SK-N-SH treated with all-trans-retinoic acid at 6 μM for 48 hours (cell line): ENCODE measurements around the gene CEMIP.
A peak's percentile ranks its signal among the peaks of the same experiment; 100 is the strongest.

ENCODE experiments used
- ARNTL ChIP-seq: fragments of 450-650 bp; formaldehyde crosslinking; IDR thresholded peaks from 2 replicates; pipeline ENCODE4 v1.5.0; 2020; ENCODE audit warnings: low read depth, mild to moderate bottlenecking, moderate library complexity, borderline replicate concordance
- CREB5 ChIP-seq: fragments of 250-450 bp; sonication (Bioruptor Pico); IDR thresholded peaks from 2 replicates; pipeline ENCODE4 v1.5.1; 2020; ENCODE audit warnings: low read depth, mild to moderate bottlenecking, moderate library complexity
- ESRRG ChIP-seq: fragments of 250-450 bp; sonication (Bioruptor Pico); IDR thresholded peaks from 2 replicates; pipeline ENCODE4 v1.6.1; 2021; ENCODE audit warnings: mild to moderate bottlenecking
- GLIS3 ChIP-seq: fragments of 250-450 bp; sonication (Bioruptor Pico); IDR thresholded peaks from 2 replicates; pipeline ENCODE4 v1.5.0; 2020; ENCODE audit warnings: mild to moderate bottlenecking, moderate library complexity
- SNAI2 ChIP-seq: fragments of 250-450 bp; sonication (Bioruptor Pico); IDR thresholded peaks from 2 replicates; pipeline ENCODE4 v1.5.0; 2020; ENCODE audit warnings: mild to moderate bottlenecking, moderate library complexity
- TCF4 ChIP-seq: fragments of 250-450 bp; sonication (Bioruptor Pico); IDR thresholded peaks from 2 replicates; pipeline ENCODE4 v1.8.0; 2021; ENCODE audit warnings: mild to moderate bottlenecking, moderate library complexity, borderline replicate concordance
- ZFP3 ChIP-seq: fragments of 250-450 bp; sonication (Bioruptor Pico); IDR thresholded peaks from 2 replicates; pipeline ENCODE4 v1.5.0; 2020; ENCODE audit warnings: mild to moderate bottlenecking, moderate library complexity
- ZNF8 ChIP-seq: fragments of 450-650 bp; formaldehyde crosslinking; IDR thresholded peaks from 2 replicates; pipeline ENCODE4 v1.5.0; 2020; ENCODE audit warnings: mild to moderate bottlenecking, moderate library complexity

GRCh38 chr15:80798911-80799310, 19.7 kb downstream of the CEMIP start:
- TF ChIP-seq ZFP3 (CRISPR knock-in tag): no peak
- no peak for TF ChIP-seq ESRRG (CRISPR knock-in tag)
- TF ChIP-seq SNAI2: no peak
- no peak for TF ChIP-seq ZNF8 (CRISPR knock-in tag)
- TF ChIP-seq TCF4 (CRISPR knock-in tag): peak; percentile 56; the same call in 1 of the 2 replicates
- no peak for TF ChIP-seq CREB5
- TF ChIP-seq GLIS3 (CRISPR knock-in tag): no peak
- TF ChIP-seq ARNTL: no peak
